AG08396 (cell line): ENCODE measurements around the gene SLC26A3.
A peak's percentile ranks its signal among the peaks of the same experiment; 100 is the strongest.

Experiments
- DNase-seq: peaks from one replicate; pipeline ENCODE4 v3.0.0; 2012; ENCODE audit warnings: low spot score, mixed read lengths

SLC26A3 gene

GRCh38 chr7:107744345-107744750, 58.7 kb downstream of the SLC26A3 start:
- no peak for DNase-seq

GRCh38 chr7:107743567-107744344, 59.3 kb downstream of the SLC26A3 start, which contains the start of gene CBLL1:
TSS of gene CBLL1 (plus strand) at chr7:107744142. CDS start at chr7:107744164, 22 bp downstream.
- peak; percentile 93 for DNase-seq

GRCh38 chr7:107742678-107743566, 60.1 kb downstream of the SLC26A3 start:
- DNase-seq: peak; percentile 31

GRCh38 chr7:107728276-107728675, 74.7 kb downstream of the SLC26A3 start:
- DNase-seq: no peak

- DNase-seq: no peak
Measured at GRCh38 chr7:107726356-107727130, 76.5 kb downstream of the SLC26A3 start.

GRCh38 chr7:107725138-107725740, 77.8 kb downstream of the SLC26A3 start:
- peak; percentile 39 for DNase-seq

- DNase-seq: no peak
Measured at GRCh38 chr7:107723255-107723654, 79.8 kb downstream of the SLC26A3 start.

GRCh38 chr7:107721286-107721685, 81.7 kb downstream of the SLC26A3 start:
- DNase-seq: no peak

GRCh38 chr7:107718456-107719193, 84.4 kb downstream of the SLC26A3 start:
- DNase-seq: no peak

- peak; percentile 22 for DNase-seq
Measured at GRCh38 chr7:107715531-107715930, 87.5 kb downstream of the SLC26A3 start.
